Neural cell (in vitro differentiated cells): ENCODE measurements around the gene ANGPTL2.

Source experiments
- EP300 ChIP-seq: fragments of 450-650 bp; conservative IDR thresholded peaks from 2 replicates; pipeline ENCODE4 v1.6.1; 2014; ENCODE audit warnings: antibody characterized with exemption, mild to moderate bottlenecking, moderate library complexity; ENCODE audit not compliant: poor library complexity, severe bottlenecking
- EZH2 ChIP-seq: fragments of 200-600, 300-800 bp; shearing (Covaris generic), sonication (generic); IDR thresholded peaks from 2 replicates; pipeline ENCODE4 v1.6.1; 2014; ENCODE audit warnings: antibody characterized with exemption, low read length, borderline replicate concordance, mild to moderate bottlenecking; ENCODE audit not compliant: insufficient read depth, poor library complexity, severe bottlenecking
- MXI1 ChIP-seq: fragments of 450-650 bp; conservative IDR thresholded peaks from 2 replicates; pipeline ENCODE4 v1.6.1; 2014; ENCODE audit warnings: antibody characterized with exemption, mild to moderate bottlenecking; ENCODE audit not compliant: poor library complexity, severe bottlenecking
- POLR2AphosphoS5 ChIP-seq: IDR thresholded peaks from 2 replicates; pipeline ENCODE4 v1.6.1; 2012
- RAD21 ChIP-seq: fragments of 450-650 bp; conservative IDR thresholded peaks from 2 replicates; pipeline ENCODE4 v1.6.1; 2014; ENCODE audit warnings: antibody characterized with exemption, mild to moderate bottlenecking, moderate library complexity
- SMC3 ChIP-seq: fragments of 450-650 bp; conservative IDR thresholded peaks from 2 replicates; pipeline ENCODE4 v1.6.1; 2014; ENCODE audit warnings: antibody characterized with exemption, mild to moderate bottlenecking, moderate library complexity; ENCODE audit not compliant: poor library complexity
- TAF1 ChIP-seq: IDR thresholded peaks from 2 replicates; pipeline ENCODE4 v1.6.1; 2012; ENCODE audit warnings: low read depth
- TF ChIP-seq, protein P1 (sequence below): fragments of 450-650 bp; IDR thresholded peaks from 2 replicates; pipeline ENCODE4 v1.5.1; 2014; ENCODE audit warnings: antibody characterized with exemption, mild to moderate bottlenecking, moderate library complexity; ENCODE audit not compliant: poor library complexity, severe bottlenecking
- TF ChIP-seq, protein P2 (sequence below): IDR thresholded peaks from 2 replicates; pipeline ENCODE4 v1.6.1; 2012; ENCODE audit warnings: borderline replicate concordance

- TF ChIP-seq, protein P1, sequence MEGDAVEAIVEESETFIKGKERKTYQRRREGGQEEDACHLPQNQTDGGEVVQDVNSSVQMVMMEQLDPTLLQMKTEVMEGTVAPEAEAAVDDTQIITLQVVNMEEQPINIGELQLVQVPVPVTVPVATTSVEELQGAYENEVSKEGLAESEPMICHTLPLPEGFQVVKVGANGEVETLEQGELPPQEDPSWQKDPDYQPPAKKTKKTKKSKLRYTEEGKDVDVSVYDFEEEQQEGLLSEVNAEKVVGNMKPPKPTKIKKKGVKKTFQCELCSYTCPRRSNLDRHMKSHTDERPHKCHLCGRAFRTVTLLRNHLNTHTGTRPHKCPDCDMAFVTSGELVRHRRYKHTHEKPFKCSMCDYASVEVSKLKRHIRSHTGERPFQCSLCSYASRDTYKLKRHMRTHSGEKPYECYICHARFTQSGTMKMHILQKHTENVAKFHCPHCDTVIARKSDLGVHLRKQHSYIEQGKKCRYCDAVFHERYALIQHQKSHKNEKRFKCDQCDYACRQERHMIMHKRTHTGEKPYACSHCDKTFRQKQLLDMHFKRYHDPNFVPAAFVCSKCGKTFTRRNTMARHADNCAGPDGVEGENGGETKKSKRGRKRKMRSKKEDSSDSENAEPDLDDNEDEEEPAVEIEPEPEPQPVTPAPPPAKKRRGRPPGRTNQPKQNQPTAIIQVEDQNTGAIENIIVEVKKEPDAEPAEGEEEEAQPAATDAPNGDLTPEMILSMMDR = no peak
- TF ChIP-seq EZH2 (no peak), EP300 (no peak), SMC3 (no peak), RAD21 (no peak), POLR2AphosphoS5 (no peak), TAF1 (no peak), MXI1 (no peak)
- TF ChIP-seq, protein P2, sequence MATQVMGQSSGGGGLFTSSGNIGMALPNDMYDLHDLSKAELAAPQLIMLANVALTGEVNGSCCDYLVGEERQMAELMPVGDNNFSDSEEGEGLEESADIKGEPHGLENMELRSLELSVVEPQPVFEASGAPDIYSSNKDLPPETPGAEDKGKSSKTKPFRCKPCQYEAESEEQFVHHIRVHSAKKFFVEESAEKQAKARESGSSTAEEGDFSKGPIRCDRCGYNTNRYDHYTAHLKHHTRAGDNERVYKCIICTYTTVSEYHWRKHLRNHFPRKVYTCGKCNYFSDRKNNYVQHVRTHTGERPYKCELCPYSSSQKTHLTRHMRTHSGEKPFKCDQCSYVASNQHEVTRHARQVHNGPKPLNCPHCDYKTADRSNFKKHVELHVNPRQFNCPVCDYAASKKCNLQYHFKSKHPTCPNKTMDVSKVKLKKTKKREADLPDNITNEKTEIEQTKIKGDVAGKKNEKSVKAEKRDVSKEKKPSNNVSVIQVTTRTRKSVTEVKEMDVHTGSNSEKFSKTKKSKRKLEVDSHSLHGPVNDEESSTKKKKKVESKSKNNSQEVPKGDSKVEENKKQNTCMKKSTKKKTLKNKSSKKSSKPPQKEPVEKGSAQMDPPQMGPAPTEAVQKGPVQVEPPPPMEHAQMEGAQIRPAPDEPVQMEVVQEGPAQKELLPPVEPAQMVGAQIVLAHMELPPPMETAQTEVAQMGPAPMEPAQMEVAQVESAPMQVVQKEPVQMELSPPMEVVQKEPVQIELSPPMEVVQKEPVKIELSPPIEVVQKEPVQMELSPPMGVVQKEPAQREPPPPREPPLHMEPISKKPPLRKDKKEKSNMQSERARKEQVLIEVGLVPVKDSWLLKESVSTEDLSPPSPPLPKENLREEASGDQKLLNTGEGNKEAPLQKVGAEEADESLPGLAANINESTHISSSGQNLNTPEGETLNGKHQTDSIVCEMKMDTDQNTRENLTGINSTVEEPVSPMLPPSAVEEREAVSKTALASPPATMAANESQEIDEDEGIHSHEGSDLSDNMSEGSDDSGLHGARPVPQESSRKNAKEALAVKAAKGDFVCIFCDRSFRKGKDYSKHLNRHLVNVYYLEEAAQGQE = no peak
These were observed 14.2 kb downstream of the ANGPTL2 start for GRCh38 chr9:127107929-127108876.
